Uterus (tissue), 2 donors: Measurements from ENCODE around the gene CLDN20.

Experiments
- POLR2A ChIP-seq, 2 donors: fragments of 450-650 bp; IDR thresholded peaks; one replicate each; pipeline ENCODE4 v1.6.1; 2016; ENCODE audit warnings: antibody characterized with exemption in 2 of 2, mild to moderate bottlenecking in 1 of 2, moderate library complexity in 1 of 2
- TF ChIP-seq, protein P1 (sequence below), 4 experiments: fragments of 200-600 bp in 2 of 4; fragments of 450-650 bp in 2 of 4; sonication (generic) in 2 of 4; IDR thresholded peaks; one replicate each; pipeline ENCODE4 v1.5.1; 2016 to 2019; ENCODE audit warnings: antibody characterized with exemption in 4 of 4, mild to moderate bottlenecking in 2 of 4, moderate library complexity in 1 of 4

DNA sequence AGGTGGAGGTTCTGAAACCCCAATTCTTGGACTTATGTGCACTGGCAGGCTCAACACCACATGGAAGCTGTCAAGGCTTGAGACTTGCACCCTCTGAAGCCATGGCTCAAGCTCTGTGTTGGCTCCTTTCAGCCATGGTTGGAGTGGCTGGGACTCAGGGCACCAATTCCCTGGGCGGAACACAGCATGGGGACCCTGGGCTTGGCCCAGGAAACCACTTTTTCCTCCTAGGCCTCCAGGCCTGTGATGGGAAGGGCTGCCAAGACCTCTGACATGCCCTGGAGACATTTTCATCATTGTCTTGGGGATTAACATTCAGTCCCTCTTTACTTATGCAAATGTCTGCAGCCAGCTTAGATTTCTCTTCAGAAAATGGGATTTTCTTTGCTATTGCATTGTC is 26.2 kb upstream of the CLDN20 start:
- TF ChIP-seq POLR2A (IDR thresholded peaks at IDR 0.05), result no peak
- TF ChIP-seq, protein P1, sequence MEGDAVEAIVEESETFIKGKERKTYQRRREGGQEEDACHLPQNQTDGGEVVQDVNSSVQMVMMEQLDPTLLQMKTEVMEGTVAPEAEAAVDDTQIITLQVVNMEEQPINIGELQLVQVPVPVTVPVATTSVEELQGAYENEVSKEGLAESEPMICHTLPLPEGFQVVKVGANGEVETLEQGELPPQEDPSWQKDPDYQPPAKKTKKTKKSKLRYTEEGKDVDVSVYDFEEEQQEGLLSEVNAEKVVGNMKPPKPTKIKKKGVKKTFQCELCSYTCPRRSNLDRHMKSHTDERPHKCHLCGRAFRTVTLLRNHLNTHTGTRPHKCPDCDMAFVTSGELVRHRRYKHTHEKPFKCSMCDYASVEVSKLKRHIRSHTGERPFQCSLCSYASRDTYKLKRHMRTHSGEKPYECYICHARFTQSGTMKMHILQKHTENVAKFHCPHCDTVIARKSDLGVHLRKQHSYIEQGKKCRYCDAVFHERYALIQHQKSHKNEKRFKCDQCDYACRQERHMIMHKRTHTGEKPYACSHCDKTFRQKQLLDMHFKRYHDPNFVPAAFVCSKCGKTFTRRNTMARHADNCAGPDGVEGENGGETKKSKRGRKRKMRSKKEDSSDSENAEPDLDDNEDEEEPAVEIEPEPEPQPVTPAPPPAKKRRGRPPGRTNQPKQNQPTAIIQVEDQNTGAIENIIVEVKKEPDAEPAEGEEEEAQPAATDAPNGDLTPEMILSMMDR (IDR thresholded peaks at IDR 0.05), result no peak
